ENCODE measurements around the gene SIGLEC1. TPM values are rescaled to one million over a fixed set of nuclear protein-coding genes. Genes with fewer than 3 reads are reported as not detected.

The SIGLEC1 gene
- total and polyA plus RNA-seq, 2 of the 4 experiments (the other 2 are of a cell fraction): not detected

DNA sequence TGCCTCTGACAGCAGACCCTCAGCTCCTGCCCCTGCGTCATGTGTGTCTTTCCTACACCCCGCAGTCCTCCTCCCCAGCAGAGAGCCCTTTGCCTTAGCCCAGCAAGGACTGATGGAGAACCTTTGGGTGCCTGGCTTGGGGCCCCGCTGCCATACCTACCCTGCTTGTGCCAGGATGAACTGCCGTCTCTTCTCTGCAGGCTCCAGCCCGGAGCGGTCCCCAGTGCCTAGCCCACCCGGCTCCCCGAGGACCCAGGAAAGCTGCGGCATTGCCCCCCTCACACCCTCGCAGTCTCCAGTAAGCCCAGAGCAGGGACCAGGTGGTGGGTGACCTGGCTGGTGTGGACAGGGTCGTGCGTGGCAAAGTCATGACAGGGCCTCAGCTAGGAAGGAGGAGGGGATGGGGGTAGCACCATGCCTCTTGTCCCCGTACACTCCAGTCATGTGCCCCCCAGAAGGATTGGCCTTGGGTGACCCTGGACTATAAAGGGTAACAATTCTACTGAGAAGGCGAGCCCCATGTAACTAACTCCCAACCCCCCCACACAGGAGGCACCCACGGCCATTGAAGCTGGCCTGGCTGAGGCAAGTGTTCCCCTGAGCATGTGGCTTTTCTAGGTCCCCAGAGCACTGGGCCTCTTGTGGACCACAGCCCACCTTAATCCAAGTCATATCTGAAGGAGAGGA lies 28.4 kb upstream of the SIGLEC1 start:
- no peak overlapping the region for H3K4ac ChIP-seq (ENCODE audit: low read depth, low read length)
- H3K18ac ChIP-seq (ENCODE audit: low read depth, low read length): no peak overlapping the region
- intact Hi-C loops (cut with micrococcal nuclease) (no loop called here), in situ Hi-C loops (cut with MboI; ENCODE audit: low sequenced_read_pairs) (no loop called here), dilution Hi-C loops (cut with HindIII; ENCODE audit: low sequenced_read_pairs, unreplicated experiment) (no loop called here)
- H3K14ac ChIP-seq (replicated peaks; ENCODE audit: low read depth, low read length): no peak overlapping the region
- H3K27me3 ChIP-seq (ENCODE audit: control insufficient read depth, insufficient read depth, low read length): peaks cover 18% of the 10 kb centered on the region
- no peaks in the 10 kb centered on the region for H3K36me3 ChIP-seq (ENCODE audit: control insufficient read depth, insufficient read depth, low read length)
- no peaks in the 10 kb centered on the region for H3K79me1 ChIP-seq (ENCODE audit: low read depth in 1 of 2, low read length in 2 of 2)
- no peaks in the 10 kb centered on the region for H3K9me1 ChIP-seq (ENCODE audit: insufficient read depth, low read length)
- H2BK20ac ChIP-seq (ENCODE audit: low read depth, low read length): no peak overlapping the region
- 90% methylated on average over 3 of the region's 15 CpGs; no CpG with 5 or more reads in 1 of the 2 experiments for WGBS, 2 experiments (ENCODE audit: extremely low coverage in 2 of 2, insufficient read length in 1 of 2)
- H3K4me2 ChIP-seq (ENCODE audit: low read depth, low read length): no peak overlapping the region
- H3K9me3 ChIP-seq (ENCODE audit: control insufficient read depth, insufficient read depth, low read length): no peaks in the 10 kb centered on the region
- H2BK15ac ChIP-seq (ENCODE audit: low read depth, low read length): no peak overlapping the region
- DNase-seq (no peak), ATAC-seq (ENCODE audit: low read depth) (no peak)
- no peak overlapping the region for H2AK9ac ChIP-seq (replicated peaks; ENCODE audit: low read depth, low read length, poor library complexity)
- no peak for TF ChIP-seq POLR2A (IDR thresholded peaks at IDR 0.05; ENCODE audit: low read depth, low read length)
- TF ChIP-seq BHLHE40 (IDR thresholded peaks at IDR 0.05; ENCODE audit: low read depth, low read length): no peak
- TF ChIP-seq RFX5 (IDR thresholded peaks at IDR 0.05; ENCODE audit: low read depth, low read length): no peak
- TF ChIP-seq FOS (IDR thresholded peaks at IDR 0.05; ENCODE audit: low read depth, low read length): no peak
- TF ChIP-seq, protein P1, sequence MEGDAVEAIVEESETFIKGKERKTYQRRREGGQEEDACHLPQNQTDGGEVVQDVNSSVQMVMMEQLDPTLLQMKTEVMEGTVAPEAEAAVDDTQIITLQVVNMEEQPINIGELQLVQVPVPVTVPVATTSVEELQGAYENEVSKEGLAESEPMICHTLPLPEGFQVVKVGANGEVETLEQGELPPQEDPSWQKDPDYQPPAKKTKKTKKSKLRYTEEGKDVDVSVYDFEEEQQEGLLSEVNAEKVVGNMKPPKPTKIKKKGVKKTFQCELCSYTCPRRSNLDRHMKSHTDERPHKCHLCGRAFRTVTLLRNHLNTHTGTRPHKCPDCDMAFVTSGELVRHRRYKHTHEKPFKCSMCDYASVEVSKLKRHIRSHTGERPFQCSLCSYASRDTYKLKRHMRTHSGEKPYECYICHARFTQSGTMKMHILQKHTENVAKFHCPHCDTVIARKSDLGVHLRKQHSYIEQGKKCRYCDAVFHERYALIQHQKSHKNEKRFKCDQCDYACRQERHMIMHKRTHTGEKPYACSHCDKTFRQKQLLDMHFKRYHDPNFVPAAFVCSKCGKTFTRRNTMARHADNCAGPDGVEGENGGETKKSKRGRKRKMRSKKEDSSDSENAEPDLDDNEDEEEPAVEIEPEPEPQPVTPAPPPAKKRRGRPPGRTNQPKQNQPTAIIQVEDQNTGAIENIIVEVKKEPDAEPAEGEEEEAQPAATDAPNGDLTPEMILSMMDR (conservative IDR thresholded peaks at IDR 0.05; ENCODE audit: low read depth, low read length): no peak
- no peak for TF ChIP-seq MAZ (IDR thresholded peaks at IDR 0.05; ENCODE audit: borderline replicate concordance, low read depth, low read length)
- TF ChIP-seq NFE2L2 (IDR thresholded peaks at IDR 0.05; ENCODE audit: low read depth, low read length): no peak
- TF ChIP-seq, protein P2, sequence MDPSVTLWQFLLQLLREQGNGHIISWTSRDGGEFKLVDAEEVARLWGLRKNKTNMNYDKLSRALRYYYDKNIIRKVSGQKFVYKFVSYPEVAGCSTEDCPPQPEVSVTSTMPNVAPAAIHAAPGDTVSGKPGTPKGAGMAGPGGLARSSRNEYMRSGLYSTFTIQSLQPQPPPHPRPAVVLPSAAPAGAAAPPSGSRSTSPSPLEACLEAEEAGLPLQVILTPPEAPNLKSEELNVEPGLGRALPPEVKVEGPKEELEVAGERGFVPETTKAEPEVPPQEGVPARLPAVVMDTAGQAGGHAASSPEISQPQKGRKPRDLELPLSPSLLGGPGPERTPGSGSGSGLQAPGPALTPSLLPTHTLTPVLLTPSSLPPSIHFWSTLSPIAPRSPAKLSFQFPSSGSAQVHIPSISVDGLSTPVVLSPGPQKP (IDR thresholded peaks at IDR 0.05; ENCODE audit: borderline replicate concordance, low read depth, low read length): no peak
- TF ChIP-seq SMC3 (IDR thresholded peaks at IDR 0.05; ENCODE audit: low read depth, low read length): no peak
- no peak for TF ChIP-seq CHD1 (IDR thresholded peaks at IDR 0.05; ENCODE audit: low read depth, low read length)
- TF ChIP-seq RCOR1 (IDR thresholded peaks at IDR 0.05; ENCODE audit: insufficient replicate concordance, low read length): no peak
- no peak for TF ChIP-seq MAFK (IDR thresholded peaks at IDR 0.05; ENCODE audit: low read depth, low read length)
- no peak for TF ChIP-seq RAD21 (IDR thresholded peaks at IDR 0.05; ENCODE audit: low read length)
- TF ChIP-seq, protein P3, sequence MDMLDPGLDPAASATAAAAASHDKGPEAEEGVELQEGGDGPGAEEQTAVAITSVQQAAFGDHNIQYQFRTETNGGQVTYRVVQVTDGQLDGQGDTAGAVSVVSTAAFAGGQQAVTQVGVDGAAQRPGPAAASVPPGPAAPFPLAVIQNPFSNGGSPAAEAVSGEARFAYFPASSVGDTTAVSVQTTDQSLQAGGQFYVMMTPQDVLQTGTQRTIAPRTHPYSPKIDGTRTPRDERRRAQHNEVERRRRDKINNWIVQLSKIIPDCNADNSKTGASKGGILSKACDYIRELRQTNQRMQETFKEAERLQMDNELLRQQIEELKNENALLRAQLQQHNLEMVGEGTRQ (IDR thresholded peaks at IDR 0.05; ENCODE audit: low read depth, low read length): no peak
- no peak overlapping the region for H4K5ac ChIP-seq (ENCODE audit: low read depth, low read length)
- no peak overlapping the region for H4K8ac ChIP-seq (ENCODE audit: low read depth in 2 of 2, low read length in 2 of 2)
- H3K4me1 ChIP-seq (ENCODE audit: control insufficient read depth, insufficient read depth, low read length): no peaks in the 10 kb centered on the region
- no peak overlapping the region for H2BK5ac ChIP-seq (ENCODE audit: low read depth, low read length, poor library complexity, severe bottlenecking)
- H4K91ac ChIP-seq (ENCODE audit: insufficient read depth, low read depth, low read length): no peak overlapping the region
- no peak overlapping the region for H2AK5ac ChIP-seq (ENCODE audit: low read depth, low read length)
- H4K20me1 ChIP-seq (ENCODE audit: insufficient read depth, low read length): no peaks in the 10 kb centered on the region
- H3K56ac ChIP-seq (ENCODE audit: extremely low read depth, insufficient read depth, low read length): no peak overlapping the region
- no peak overlapping the region for H3K9ac ChIP-seq (ENCODE audit: low read depth, low read length)
- no peak overlapping the region for H3K23ac ChIP-seq (ENCODE audit: low read depth, low read length)
- BruUV-seq (replicated peaks): no TSS peak
- H2BK120ac ChIP-seq (ENCODE audit: low read depth, low read length): no peak overlapping the region
- ChIA-PET POLR2A (ENCODE audit: unreplicated experiment) (interaction anchor here (0.9 kb wide), 1 partner anchor 80 kb away, joined by 4 read pairs; the partner anchor contains the start of gene AP5S1), CTCF (interaction anchor here (1.4 kb wide), 1 partner anchor 12 kb away, joined by 3 read pairs; no protein-coding TSS in a partner anchor)
- no peak overlapping the region for H3K27ac ChIP-seq (ENCODE audit: insufficient read depth, low read length)
- no peak overlapping the region for H3K4me3 ChIP-seq (ENCODE audit: insufficient read depth, low read depth, low read length)
- no peak overlapping the region for H2AFZ ChIP-seq (replicated peaks; ENCODE audit: low read length, poor library complexity)

Data from IMR-90 (cell line).